GM11168 (cell line): ENCODE measurements around the gene CACNA1H.

Experiments used
- in situ Hi-C: fragments of 300-500 bp; cut with MboI; formaldehyde crosslinking; loops from one replicate; pipeline ENCODE4 v1.12.0; 2022; ENCODE audit warnings: low sequenced_read_pairs; ENCODE audit not compliant: unreplicated experiment

Gene CACNA1H

DNA sequence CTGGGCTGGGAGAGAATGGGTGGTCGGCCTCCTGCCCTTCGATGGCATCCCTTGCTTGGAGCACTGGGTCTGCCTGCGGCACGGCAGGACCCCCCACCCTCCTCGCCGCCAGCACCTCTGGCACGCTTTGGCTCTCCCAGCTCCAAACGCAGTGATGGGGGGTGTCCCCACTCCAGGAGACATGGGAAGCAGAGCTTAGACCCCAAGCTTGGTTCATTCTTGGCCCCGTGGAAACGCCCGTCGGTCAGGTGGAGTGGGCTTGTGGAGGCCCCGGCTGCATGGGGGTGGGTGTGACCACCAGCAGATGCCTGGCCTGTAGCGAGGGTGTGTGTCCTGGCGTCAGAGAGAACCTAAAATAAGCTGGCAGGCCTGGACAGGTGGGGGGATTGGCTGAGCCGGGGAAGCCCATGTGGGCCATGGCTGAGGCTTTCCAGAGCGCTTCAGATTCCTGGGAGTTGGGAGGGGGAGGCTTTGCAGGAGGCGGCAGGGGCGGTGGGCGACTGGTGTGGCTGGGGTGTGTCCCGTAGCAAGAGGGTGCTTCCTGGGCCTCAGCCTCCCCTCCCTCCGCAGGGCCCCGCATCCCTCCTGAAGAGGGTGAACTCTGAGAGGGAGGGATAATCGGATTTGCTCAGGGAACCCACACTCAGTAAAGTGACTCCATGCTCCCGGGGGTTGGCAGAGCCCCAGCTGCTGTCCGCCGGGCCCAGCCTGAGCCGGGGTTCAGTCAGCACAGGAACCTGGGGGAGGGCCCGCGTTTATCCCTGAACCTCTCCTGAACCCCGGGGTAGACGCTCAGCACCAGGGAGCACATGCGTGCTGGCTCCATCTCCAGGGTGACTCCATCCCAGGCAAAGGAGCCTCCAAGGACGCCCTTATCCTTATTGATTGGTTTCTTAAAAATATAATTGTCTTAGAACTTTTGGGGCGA, 3.4 kb downstream of the CACNA1H start:
- in situ Hi-C loops = no loop called here

DNA sequence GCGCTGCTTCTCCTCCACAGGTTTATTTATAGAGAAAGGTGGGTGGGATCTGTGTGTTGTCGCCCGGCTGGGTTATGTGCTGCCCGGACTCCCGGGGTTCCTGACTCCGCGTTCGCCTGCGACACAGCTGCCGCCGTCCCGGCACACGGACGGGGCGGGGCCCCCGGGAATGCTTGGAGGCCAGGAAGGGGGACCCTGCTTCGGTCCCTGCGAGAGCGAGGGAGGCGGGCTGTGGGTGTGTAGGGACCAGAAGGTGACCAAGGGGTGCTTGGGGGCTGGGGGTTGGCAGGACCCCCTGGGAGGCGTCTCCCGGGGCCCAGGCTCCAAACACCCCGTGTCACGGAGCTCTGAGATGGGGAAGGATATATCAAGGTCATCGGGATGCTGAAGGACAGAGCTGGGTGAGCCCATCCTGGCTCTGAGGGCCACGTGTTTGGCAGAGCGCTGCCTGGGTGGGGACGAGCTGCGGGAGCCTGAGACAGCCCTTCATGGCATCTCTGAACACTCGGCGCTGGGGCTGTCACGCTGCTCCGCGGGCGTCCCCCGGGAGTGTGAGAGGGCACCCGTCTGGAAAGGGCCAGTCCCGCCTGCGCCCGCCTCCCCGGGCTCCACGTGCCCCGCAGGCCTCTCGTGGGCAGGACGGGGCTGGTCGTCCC, 4.2 kb downstream of the CACNA1H start:
- in situ Hi-C loops = no loop called here

DNA sequence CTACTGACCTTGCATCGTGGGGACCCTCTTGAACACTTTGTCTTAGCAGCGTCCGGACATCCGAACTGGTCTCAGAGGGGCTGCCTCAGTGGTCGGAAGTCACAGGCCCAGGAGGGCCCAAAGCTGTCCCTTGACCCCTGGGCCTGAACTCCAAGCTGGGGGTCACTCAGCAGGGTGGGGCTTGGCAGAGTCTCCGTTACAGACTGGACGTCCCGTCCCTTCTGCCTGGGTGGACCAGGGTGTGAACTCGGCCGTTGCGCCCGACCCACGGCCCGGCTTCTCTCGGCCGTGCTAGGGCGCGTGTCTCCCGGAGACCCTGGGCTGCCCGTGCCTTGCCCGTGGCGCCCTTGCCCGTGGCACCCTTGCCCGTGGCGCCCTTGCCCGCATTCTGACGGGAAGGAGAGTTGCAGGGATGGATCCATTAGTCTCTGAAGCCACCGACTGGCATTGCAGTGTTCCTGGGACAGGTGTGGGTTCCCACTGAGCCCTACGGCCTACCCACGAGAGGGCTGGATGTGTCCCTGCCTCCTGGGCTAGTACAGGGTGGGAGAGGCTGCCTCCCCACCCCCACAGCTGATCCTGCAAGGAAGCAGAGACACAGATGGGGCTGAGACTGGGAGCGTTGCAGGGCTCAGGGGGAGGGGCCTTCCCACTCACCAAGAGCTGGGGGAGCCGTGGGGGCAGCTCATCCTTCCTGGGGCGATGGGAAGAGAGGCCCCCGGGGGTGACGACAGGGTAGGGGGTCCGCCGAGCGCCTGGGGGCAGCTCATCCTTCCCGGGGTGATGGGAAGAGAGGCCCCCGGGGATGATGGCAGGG, 4.9 kb downstream of the CACNA1H start:
- in situ Hi-C loops = no loop called here

DNA sequence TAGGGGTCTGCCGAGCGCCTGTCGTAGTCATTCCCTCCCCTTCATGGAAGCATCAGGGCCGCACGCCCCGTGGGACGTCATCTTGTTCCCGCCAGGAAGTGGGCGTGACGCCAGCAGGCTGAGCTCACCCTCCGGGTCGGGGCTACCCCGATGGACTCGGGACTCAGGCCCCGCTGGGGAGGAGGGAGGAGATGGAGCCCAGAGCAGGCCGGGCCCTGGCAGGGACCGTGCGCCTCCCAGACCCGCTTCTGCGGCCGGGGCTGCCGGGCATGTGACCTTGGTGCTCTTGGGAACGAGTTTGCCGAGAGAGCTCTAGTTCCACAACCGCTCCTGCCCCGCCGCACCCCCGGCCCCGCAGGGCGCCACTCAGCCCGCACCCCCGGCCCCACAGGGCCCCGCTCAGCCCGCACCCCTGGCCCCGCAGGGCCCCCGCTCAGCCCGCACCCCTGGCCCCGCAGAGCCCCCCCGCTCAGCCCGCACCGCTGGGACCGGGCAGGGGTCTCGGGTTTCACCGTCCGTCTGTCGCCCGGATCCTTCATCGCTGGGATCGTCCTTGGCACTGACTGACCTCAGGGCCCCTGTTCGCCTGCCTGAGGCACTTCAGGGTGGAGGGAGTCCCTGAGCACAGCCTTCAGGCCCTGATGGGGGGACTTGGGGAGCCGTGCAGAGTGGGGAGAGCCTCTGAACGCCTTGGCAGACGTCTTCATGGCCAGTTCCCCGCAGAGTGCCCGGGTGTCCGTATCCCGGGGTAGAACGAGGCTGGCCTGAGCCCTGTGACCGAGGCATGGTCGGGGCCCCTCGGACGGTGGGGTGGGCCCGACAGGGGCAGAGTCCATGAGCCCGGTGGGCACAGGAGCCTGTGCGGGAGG, 5.8 kb downstream of the CACNA1H start:
- in situ Hi-C loops = no loop called here

DNA sequence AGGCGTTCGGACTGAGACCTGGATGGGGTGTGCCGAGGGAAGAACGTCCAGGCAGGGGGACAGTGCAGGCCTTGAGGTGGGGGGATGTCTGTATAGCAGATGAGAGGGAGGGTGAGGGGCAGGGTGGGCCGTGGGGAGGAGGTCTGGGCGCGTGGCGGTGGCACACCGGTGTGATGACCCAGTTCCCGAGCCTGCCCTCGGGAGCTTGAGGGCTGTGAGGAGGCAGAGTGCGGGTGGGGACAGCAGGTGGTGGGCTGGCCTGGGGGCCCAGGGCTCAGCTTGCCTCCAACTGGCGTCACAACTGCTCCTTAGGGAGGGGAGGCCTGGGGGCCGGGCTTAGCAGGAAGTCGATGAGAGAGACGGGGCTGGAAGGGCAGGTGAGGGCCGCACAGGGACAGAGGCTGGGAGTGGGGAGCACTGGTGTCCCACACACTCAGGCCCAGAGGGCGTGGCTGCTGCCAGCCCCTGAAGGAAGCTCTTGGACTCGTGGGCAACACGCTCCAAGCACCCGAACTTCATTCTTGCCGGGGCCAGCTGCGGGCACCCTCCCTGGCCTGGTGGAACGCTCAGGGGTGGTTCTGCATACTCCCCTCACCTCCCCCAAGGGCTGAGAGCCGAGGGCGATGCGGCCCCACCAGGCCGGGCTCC, 6.5 kb downstream of the CACNA1H start:
- in situ Hi-C loops = no loop called here

DNA sequence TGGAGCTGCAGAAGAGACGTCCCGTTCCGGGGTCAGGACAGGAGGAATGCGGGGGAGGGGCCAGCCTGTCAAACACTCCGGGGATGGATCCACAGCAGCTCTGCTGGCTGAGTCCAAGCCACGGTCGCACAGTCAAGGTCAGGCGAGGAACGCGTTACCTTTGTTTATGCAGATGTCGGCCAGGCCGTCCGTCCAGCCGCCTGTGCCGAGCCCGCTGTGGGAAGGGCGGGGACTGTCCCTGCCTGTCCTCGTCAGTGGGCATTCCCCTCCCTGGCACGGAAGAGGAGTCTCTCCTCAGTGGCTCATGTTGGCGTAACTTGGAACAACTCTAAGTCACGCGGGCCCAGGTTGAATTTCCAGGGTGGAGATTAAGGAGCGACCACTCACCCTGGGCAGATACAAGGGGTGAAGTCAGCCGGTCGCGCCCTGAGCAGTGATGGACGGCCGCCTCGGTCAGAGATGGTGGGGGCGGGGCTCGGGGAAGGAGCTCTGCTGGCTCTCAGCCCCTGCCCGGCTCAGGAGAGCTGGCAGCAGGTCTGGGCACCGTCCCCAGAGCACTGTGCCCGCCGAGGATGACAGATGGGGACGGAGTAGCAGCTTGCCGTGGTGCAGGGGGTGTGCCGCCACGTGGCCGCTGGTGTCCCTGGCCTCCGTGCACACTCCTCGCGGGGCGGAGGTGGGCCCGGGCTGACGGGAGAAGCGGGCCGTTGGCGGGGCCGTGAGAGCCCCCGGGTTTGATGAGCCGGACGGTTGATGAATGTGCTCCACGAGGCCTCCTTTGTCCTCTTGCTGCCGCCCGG, 7.3 kb downstream of the CACNA1H start:
- in situ Hi-C loops = no loop called here

DNA sequence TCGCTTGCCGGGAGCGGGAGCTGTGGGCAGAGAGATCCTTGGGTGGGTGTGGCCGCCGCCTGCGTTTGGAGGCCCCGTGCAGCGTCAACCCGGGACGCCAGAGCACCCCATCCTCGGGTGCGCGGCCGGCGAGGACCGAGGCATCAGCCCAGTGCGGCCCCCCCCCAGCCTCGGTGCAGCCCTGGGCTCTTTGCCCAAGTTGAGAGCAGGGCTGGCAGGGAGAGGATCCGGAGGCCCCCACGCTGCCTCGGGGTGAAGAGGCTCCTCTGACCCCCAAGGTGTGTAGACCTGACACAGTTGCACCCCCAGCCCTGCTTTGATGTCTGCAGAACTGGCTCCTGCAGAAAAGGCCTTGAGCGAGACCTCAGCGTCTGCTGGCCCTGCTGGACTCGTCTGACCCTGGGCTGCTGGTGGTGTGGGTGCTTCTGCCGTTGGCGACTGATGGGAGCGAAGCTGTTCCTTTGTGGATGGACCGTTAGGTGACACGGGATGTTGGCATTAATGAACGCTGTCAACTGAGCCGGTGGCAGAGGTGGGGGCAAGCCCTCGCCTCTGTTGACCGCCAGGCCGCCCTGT, 8.0 kb downstream of the CACNA1H start:
- in situ Hi-C loops = no loop called here

DNA sequence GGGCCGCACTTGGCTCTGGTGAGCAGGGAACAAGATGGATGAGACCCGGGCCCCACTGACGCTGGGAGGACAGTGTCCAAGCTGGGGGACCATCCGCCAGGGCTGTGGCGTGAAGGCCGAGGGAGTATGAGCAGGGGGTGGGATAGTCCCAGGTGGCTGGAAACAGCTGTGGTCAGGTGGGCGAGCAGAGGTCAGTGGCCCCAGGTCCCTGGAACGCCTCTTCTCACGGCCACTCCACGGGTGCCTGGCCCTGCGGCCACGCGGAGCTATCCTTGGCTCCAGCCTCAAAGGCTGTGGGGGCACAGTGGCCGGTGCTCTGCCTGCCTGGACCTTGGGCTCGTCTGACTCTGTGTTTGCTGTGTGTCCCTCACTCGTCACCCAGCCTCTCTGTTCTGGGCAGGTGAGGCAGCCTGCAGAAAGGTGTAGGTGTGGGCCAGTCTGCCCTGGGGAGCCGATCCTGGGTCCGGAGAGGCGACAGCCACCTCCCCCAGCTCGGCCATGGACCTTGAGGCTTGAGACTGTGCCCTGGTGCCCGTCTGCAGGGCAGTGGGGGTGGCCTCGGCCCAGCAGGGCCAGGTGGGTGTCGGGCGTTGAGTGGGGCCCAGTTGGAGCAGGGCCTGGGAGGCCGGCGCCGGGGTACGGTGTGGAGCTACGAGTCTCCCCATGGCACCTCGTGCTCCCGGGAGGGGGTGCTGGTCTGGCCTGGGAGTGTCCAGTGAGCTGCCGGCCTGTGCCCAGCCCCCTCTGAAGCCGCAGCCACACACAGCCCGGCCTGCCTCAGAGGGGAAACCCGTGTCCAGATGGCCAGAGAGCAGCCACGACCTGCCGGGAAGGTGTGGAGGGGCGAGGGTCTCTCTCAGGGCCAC, 10.0 kb downstream of the CACNA1H start:
- in situ Hi-C loops = no loop called here

DNA sequence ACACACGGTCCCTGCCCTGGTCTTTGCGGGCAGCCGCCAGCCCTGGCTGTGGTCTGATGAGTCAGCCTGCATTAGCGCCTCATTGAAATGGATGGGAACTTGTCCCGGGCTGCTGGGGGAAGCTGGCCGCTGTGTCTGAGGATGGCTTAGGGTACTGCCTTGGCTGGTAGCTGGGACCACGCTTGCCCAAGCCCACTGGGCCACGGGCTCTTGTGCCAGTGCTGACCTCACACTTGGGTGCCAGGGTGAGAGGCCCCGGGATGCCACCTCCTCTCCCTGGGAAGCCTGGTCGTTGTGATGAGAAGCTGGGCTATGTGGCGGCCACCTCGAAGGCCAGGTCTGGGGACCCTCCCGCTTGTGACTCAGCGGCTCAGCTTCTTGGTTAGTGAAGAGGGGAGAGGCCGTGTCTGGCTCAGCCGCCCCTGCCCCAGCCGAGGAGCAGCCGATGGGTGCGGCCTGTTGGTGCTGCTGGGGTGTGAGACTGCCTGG, 10.7 kb downstream of the CACNA1H start:
- in situ Hi-C loops = no loop called here

DNA sequence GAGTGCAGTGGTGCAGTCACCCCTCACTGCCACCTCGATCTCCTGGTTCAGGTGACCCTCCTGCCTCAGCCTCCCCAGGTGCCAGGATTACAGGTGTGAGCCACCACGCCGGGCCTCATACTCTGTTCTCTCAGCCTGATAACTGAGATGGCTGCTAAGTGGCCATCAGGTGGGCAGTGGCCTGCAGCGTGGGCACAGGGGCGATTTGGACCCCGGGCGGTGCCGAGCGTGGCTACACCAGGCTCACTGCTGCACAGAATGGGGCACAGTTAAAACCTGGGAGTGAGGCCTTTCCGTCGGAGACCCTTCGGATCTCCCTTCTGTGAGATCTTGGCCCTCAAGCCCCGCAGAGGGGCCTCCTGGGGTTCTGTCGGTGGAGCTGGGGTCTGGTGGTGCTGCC, 11.5 kb downstream of the CACNA1H start:
- in situ Hi-C loops = no loop called here

DNA sequence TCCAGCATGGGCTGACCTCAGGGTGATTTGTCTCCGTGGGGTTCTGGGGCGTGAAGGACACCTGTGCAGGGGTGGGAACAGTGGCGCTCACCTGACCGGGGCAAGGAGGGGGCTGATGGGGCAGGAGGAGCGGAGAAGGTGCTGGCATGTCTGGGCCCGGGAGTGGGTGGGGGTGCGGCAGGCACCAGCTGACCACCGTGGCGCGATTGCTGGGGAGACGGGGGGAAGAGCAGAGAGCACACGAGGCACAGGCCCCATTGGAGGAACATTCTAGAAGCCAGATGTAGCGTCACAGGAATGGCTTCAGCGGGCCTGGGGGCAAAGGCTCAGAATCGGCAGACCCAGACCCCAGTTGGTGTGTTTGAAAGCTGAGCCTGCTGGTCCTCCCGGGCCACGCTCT, 12.1 kb downstream of the CACNA1H start:
- in situ Hi-C loops = no loop called here

DNA sequence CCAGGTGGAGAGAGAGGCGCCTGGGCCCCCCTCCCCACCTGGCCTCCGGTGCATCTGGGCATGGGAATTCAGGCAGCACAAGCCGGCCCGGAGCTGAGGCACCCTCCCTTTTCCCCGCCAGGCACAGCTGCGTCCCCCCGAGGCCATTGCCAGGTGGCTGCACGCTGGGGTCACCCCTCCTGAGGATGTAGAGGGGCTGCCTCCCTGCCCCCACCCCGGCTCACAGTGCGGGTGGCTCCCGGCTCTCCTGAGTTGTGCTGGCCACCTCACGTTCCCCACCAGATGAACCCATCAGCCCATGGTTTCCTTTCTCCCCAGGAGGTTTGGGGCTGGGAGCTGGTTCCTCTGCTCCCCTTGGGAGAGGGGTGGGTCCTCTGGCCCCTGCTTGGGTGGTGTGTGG, 12.6 kb downstream of the CACNA1H start:
- in situ Hi-C loops = no loop called here

DNA sequence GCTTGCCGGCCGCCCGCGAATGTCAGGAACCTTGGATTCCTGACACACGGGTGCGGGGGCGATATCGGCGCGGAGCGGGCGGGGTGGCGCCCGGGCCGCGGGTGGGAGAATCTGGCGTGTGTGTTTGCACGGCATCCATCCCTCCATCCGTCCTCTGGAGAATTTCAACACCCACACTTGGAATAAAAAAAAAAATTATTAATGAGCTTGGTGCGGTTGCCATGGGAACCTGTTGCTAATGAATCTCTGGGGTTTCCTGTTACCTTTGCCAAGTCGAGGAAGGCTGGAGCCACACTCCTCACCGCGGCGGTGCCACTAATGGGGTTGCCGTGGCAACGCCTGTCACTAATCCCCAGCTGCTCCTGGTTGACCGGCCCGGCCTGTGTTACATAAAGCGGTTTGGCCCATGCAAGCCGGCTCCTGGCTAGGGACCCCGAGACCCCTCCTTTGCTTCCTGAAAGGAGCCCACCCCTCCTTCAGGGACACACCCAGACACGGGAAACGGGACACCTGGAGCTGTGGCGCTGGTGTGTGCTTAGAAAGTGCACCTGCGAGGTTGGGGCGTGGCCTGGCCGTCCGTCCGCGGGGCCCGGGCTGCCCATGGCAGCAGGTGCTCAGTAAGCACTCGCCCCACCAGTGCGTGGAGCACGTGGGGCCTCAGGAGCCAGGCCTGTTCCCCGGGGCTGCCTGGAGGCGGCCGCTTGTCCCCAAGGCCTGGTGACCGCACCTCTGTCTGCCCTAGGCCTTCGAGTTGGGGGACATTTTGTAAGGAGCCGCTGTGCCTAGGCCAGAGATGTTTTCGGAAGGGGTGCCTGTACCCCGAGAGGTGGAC, 14.6 kb downstream of the CACNA1H start:
- in situ Hi-C loops = no loop called here

DNA sequence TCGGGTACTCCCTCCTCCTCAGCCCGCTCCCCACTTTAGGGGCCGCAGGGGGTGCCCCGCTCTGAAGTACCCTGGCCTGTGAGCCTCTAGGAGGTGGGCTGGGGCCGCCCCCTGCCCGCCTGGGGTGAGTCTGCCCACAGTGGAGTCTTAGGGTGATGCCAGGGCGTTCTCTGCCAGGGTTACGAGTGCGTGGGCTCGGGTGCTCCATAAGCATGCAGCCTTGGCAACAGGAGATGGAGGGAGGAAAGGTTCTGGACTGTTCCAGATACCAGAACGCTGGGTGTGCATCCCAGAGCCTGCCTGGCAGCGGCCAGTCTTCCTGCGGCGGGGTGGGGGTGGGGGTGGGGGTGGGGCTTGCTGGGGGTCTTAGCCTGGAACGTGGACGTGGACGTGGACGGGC, 15.9 kb downstream of the CACNA1H start:
- in situ Hi-C loops = no loop called here

DNA sequence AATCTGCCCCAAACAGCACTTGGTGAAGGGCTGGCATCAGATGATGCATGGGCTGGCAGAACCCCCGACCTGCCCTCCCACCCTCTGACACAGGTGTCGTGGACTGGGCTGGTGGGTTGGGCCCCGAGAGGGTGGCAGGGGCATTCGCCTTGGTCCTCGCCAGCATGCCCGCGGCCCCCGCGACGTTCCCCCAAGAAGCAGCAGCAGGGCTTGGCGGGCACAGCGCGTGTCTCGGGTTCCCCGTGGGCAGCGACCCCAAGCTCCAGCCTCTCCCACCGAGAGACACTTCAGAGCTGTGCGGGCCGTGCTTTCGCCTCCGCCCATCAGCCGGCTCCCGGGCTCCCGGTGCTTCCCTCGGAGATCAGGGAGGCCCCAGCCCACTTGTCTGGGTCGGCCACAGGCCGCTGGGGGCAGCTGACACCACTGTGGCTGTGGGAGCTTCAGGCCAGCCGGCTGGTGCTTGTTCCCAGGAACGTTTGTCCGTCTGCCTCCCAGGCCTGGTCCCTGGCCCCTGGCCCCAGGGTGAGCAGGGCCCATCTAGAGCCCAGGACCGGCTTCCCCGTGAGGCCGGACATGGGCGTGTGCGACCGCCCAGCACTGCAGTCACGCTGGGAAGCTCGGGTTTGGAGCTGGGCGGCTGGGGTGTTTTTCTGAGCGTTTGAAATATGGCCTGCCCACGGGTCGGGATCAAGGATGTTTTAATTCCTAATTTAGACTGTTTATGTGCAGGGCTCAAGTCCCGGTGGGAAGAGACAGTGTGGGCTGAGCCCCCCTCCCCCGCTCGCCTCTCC, 16.6 kb downstream of the CACNA1H start:
- in situ Hi-C loops = no loop called here

DNA sequence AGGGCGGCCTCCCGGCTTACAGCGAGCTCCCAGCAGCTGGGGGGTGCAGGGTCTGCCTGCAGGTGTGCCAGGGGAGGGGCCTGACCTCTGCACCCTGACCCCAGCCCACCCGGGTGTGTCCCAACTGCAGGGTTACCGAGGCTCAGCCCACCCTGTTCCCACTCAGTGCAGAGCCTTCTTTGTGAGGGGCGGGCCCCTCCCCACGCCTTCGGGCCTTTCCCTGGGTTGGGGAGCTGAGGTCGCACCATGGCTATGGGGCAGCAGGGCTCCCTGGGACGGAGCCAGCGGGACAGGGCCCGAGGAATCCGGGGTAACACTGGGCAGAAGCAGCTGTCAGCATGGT, 17.1 kb downstream of the CACNA1H start:
- in situ Hi-C loops = no loop called here
